8988T (cell line): ENCODE results near the gene SMOC1.

ENCODE experiments used
- DNase-seq: peaks from one replicate; pipeline ENCODE4 v3.0.0; 2011

SMOC1 gene

DNA sequence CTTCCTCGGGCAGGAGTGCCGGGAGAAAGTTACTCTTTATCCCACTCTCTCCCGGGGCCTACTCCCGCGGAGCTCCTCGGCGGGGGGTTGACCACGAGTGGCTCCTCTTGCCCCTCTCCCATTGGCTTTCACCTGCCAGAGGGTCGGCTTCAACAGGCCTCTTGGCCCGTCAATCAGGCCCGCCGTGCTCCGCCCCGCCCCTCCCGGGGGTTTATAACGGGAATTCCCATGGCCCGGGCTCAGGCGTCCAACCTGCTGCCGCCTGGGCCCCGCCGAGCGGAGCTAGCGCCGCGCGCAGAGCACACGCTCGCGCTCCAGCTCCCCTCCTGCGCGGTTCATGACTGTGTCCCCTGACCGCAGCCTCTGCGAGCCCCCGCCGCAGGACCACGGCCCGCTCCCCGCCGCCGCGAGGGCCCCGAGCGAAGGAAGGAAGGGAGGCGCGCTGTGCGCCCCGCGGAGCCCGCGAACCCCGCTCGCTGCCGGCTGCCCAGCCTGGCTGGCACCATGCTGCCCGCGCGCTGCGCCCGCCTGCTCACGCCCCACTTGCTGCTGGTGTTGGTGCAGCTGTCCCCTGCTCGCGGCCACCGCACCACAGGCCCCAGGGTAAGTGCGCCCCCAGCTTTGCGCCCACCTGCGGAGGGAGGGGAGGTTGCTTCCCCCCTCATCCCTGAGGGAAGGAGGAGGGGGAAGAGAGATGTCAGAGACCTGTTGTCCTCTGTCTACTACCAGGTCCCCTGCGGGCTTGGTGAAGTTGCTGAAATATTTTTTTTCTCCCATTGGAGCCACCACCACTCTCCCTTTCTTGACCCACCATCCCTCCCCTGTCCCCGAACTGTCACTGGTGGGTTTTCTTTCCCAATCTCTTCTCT, at the start of gene SMOC1:
Gene SMOC1 (plus strand): TSS at position 242 of the 869 bp plus-strand sequence. CDS start 263 bp downstream, at position 505.
- DNase-seq, result peak; percentile 75

DNA sequence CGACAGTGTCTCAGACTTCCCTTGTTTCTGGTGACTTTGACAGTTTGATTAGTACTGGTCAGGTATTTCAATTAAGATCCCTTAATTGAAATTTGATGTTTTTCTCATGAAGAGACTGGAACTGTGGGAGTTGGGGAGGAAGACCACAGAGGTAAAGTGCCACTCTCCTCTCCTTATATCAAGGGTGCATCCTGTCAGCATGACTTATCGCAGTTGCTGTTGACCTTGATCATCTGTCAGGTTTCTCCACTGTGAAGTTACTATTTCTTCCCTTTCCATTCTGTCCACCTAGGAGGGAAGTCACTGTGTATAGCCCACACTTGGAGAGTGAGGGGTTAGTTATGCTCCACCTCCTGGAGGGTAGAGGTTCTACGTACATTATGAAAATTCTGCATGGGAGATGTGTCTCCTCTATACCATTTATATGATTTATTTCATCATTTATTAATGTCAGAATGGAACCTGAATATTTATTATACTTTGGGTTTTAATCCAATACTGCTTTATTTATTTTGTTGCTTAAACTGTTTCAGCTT, 40.3 kb upstream of the SMOC1 start:
- DNase-seq, result no peak

DNA sequence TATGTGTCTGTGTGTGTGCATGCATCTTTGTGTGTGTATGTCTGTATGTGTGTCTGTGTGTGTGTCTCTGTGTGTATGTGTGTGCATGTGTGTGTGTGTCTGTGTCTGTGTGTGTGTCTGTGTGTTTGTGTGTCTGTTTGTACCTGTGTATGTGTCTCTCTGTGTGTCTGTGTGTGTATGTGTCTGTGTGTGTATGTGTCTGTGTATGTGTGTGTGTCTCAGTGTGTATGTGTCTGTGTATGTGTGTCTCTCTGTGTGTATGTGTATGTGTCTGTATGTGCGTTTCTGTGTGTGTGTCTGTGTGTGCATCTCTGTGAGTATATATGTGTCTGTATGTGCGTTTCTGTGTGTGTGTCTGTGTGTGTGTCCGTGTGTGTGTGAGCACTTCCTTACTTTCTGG, 39.6 kb upstream of the SMOC1 start:
- no peak for DNase-seq

- no peak for DNase-seq
Observed at GRCh38 chr14:69841656-69842055, 37.6 kb upstream of the SMOC1 start.

GRCh38 chr14:69842686-69843420, 36.4 kb upstream of the SMOC1 start:
- no peak for DNase-seq

- no peak for DNase-seq
Observed at GRCh38 chr14:69844171-69844570, 35.0 kb upstream of the SMOC1 start.

GRCh38 chr14:69845050-69845581, 34.1 kb upstream of the SMOC1 start:
- no peak for DNase-seq

GRCh38 chr14:69845787-69846186, 33.4 kb upstream of the SMOC1 start:
- DNase-seq, result no peak

- no peak for DNase-seq
Observed at GRCh38 chr14:69848156-69848555, 31.1 kb upstream of the SMOC1 start.

- no peak for DNase-seq
Observed at GRCh38 chr14:69848903-69849391, 30.3 kb upstream of the SMOC1 start.

GRCh38 chr14:69850086-69850735, 29.0 kb upstream of the SMOC1 start:
- DNase-seq, result no peak

- DNase-seq, result no peak
Observed at GRCh38 chr14:69850736-69851112, 28.5 kb upstream of the SMOC1 start.

- DNase-seq, result no peak
Observed at GRCh38 chr14:69852531-69853321, 26.5 kb upstream of the SMOC1 start.

DNA sequence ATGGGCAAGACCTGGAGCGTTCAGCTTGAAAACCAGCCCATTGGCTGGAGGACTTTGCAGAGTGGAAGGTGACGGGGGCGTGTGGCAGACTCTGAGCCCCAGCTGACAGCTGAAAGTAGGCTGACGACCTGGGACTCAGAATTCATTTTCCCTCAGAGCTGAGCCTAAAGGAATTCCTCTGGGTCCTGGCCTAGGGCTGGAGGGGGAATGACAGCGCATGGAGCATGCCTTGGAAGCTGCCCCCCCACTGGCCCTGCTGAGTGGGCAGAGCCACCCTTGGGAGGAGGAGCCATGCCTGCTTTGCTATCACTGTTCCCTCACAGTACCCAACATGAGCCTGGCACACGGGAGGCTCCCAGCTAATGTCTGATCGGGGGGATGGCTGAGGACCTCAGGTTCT, 25.4 kb upstream of the SMOC1 start:
- no peak for DNase-seq

DNA sequence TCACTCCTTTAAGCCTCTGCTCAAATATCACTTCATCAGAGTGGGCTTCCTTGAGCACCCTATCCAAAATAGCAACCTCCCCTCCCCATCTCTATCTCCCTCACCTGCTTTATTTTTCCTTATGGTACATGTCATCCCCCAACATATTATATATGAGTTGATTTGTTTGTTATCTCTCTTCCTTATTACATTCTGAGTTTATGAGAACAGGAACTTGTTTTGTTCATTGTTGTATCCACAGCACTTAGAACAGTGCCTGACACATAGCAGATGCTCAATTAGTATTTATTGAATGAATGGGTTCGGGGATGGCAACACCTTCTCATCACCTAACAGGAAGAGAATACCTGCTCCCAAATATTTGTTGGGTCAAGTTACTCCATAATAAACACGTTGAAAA, 24.6 kb upstream of the SMOC1 start:
- DNase-seq, result no peak

GRCh38 chr14:69855180-69855832, 23.9 kb upstream of the SMOC1 start:
- DNase-seq, result no peak

- no peak for DNase-seq
Observed at GRCh38 chr14:69858801-69859200, 20.4 kb upstream of the SMOC1 start.

DNA sequence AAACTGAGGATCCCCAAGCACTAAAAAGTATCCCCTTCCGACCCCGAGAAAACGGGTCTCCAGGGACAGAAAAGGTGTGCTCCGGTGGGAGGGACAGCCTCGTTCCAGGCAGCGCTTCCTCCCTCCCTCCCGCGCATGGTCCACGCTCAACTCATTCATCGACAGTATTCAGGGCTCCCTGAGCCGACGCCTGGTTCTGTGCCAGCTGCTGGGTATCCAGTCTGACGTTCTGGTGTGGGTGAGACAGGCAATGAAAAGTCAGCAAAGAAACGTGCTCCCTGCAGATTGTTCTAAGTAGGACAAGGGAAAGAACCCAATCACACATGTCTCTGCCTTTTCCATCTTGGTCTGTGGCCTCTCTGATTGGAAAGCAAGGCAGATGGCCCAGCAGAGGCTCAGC, 19.6 kb upstream of the SMOC1 start:
- no peak for DNase-seq

GRCh38 chr14:69860221-69860620, 19.0 kb upstream of the SMOC1 start:
- DNase-seq, result no peak

DNA sequence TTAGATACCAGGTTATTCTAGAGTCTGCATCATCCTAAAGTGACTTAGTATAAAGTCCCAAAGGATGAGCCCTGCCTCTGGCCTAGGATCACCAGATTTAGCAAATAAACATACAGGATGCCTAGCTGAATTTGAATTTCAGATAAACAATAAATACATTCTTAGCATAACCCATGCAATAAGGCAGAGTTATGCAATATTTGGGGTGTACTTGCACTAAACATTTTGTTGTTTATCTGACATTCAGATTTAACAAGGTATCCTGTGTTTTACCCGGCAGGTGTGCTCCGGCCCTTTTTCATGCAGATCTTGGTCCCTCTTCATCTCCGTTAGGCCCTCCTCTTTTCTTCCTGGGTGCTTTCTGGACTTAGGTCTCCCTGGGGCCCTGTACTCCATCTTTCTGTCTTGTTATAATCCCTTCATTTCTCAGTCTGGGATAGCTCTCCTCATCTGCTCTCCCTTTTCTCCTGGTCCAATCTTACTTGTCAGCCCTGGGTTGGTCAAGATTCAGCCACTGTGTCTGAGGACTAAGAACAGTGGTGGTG, 18.1 kb upstream of the SMOC1 start:
- DNase-seq, result no peak

DNA sequence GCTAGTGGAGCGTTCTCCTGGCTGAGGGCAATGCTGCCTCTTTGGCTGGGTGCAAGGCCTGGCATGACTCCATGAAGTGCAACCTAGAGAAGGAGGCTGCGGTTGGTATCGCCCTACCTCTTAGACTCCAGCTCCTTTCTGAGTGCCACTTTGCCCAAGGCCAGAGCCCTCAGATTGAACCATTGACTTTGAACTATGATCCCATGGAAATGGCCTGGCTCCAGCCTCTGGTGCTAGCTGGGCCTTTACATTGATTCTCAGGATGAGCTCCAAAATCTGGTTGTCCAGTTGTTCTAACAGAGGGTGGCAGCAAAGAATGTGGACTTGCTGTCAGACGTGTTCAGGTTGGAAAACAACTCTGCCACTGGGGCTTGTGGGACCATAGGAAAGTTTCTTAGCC, 16.1 kb upstream of the SMOC1 start:
- DNase-seq, result no peak
